ENCODE results near the gene LRMDA.

Gene LRMDA

DNA sequence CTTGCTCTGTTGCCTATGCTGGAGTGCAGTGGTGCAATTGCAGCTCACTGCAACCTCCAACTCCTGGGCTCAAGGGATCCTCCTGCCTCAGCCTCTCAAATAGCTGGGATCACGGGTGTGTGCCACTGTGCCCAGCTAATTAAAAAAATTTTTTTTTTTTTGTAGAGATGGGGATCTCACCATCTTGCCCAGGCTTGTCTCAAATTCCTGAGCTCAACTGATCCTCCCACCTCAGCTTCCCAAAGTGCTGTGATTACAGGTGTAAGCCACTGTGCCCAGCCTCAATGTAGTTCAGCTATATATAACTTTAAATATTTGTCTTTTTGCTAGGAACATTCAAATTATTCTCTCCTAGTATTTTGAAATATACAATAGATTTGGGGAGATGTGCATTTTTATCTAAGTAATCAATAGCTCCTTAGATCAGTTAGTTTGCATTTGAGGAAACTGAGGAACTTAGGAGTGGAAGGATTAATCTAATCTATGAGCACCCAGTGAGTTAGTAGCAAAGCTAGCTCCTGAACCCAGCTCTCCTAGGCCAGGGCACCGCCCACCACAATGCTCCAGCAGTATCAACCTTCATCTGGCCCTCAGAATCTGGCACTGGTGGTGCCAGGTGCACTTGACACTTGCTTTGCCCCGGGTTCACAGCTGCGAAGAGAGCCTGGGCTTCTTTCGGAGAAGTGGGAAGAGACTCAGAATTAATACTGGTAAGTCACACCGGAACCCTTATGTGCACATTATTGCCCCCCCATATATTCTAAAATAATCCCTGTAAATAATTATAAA is 5.9 kb upstream of the LRMDA start:
- DNase-seq: no peak

DNA sequence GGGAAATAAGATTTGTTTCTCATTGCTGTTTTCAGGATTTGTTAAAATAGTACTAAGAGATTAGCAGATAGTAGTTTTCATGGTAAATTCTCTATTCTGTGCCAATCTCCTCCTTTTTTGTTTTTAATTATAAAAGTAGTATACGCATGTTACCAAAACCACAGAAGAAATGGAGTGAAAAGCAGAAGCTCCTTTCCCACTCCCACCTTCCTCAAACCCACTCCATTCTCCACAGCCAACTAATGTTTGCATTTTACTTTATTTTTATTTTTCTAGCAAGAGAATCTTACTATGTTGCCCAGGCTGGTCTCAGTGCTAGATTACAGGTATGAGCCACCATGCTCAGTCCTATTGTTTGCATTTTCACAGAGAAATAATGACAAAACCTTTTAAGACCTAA is 4.5 kb upstream of the LRMDA start:
- DNase-seq: no peak

DNA sequence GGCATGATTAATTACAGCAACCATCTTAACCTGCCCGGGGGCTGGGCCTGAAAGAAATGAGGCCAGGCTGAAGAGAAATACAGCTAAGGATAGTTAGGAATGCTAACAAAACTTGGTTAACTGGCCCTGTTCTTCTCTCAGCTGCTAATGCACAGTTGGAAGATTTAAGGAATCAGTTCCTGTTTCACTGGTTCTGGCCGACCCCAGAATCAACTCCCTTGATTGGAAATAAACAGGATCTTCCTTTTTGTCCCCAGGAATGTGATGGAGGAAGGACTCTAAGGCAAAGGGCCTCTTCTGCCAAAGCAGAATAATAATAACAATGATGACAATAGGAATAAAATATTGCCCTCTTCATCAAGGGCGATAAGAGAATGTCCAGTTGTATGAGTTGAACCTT is 3.5 kb upstream of the LRMDA start:
- no peak for DNase-seq

DNA sequence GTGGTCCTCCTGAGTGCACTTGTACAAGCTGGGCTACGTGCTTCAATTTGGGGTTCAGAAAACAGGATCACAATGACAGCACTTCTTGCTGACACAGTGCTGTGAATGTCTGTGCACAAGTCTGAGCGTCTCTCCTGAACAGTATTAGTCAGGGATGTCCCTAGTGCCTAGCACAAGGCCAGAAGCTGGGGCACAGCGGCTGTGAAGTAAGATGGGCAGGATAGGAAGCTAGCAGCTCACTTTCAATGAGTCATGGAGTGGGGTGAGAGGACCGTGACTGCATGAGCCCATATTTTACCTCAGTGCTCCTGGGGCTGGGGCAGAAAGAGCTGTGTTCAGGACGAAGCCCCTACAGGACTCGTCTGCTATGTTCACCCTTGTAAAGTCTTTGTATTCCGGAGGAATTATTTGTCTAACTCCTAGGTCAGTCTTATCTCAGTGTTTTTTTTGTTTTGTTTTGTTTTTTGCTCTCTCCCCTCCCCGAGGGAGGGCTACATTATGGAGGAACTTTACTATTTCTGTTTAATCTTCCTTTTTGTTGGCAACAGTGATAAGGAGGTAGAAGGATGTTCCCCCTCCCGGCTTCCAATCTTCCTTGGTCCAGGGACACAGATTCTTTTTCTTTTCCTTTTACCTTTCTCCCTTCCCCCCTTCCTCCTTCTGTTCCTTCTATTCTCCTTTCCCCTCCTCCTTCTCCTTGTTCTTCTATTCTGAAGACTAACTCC is 2.8 kb upstream of the LRMDA start:
- DNase-seq: no peak

DNA sequence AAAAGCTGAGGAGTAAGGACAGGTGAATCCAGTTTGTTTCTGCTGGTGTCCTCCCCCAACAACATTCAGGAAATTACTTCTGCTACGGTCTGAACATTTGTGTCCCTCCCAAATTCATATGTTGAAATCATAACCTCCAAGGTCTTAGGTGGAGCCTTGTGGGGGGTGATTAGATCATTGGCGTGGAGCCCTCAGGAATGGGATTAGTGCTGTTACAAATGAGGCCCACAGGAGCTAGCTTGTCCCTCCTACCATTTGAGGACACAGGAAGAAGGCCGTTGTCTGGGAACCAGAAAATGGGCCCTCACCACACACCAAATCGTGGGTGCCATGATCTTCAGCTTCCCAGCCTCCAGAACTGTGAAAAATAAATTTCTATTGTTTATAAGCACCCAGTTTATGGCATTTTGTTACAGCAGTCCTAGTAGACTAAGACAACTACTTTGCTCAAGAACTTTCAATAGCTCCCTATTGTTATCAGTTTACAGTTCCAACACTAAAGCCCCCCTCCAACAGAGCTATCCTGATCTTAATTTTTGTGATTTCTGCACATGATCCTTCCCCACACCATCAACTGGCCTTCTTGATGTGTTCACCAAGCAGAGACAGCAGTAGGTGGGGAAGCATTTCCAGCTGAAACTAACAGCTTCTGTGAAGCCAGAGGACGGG is 2.1 kb upstream of the LRMDA start:
- no peak for DNase-seq

DNA sequence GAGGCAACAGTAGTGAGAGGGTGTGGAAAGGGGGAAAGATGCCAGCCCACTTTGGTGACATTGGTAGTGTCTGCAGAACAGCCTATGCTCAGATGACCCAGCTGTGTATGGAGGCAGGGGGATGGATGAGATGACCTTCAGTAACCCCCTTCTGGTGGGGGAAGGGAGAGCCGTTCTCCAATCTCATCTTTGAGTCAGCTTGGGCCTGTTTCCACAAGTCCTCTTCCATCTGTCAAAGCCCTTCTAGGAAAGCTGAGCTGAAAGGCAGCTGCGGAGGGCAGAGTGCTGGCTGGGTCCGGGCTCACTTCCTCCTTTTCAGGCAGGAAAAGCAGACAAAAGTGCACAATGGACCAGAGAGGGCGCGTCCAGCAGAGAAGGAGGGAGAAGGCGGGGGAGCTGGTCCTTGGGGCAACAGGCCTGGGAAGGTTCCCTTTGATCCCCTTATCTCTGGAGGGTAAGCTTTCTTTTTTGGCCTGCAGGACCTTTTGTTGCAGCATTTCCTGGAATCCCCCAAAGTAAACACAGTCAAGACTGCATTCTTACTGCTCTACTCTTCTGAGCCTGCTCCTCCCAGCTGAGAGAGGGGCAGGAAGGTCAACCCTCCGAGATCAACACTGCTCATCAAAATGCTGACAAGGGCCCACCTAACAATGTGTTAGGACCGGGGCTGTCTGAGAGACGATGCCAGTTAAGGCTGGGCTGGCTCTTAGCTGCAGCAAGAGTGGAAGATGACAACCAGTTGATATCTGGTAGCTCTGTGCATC is 1.2 kb upstream of the LRMDA start:
- DNase-seq: no peak

DNA sequence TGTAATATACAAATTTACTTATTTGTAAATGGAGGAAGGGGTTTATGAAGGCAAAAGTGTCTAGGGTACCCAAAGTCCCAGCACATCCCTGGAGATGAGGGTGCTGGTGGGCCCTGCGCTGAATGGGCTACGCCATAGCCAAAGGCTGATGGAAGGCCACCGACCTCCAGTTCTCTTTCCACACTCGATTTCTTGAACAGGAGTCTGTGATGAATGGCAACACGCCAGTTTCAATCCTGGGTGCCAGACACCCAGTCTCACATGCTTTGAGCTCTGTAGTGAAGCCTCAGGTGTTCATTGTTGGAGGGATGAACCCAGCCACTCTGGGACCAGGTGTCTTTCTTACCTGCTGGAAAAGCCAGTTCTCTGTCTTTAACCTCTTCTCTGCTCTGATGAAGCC is 752 bp downstream of the LRMDA start:
- DNase-seq: no peak

DNA sequence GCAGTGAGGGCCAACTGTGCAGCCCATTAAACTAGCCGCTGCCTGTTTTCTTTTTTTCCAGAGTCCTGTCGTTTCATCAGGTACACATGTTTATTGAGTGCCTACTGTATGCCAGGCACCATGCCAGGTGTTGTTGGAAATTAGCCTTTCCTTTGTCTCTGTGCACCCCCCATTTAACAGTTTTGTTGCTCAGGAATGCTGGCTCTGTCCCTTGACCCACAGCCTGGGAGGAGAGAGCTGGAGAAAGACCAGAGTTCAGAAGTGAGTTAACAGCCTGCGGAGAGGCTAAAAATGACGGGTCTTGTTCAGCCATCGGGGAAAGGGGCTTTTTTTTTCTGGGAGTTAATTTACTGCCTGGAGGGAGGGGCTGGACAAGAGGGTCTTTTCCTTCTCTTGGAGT is 1.3 kb downstream of the LRMDA start:
- no peak for DNase-seq

DNA sequence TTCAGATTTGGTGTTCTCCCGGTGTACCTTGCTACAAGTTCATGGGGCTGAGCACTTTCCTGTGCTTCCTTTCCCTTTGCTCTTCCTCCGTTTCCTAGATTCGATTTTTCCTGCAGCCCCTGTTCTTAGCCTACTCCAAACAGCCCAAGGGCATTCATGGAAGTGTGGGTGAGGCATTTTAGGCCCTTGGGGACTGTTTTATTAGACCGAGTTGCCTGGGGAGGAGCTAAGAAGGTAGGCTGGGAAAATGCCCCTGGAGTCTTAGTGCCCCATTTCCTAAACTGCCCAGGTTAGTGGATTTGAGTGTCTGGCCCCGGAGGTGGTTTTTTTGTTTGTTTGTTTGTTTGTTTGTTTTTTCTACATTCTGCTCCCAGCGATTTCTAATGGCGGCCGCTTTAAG is 1.8 kb downstream of the LRMDA start:
- no peak for DNase-seq

DNA sequence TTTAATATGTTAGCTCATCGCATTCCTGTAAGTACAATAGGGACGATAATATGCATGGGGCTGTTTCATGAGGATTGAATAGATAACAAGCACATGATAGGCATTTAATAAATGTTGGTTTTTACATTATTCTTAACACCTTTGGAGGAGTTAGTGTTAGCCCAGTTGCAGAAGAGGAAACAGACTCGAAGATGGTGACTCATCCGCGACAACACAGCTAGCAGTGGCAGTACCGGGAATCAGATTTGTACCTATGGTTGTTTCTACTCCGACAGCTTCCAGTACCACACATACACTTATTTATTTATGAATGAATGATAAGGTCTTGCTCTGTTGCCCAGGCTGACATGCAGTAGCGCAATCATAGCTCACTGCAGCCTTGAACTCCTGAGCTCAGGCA is 2.9 kb downstream of the LRMDA start:
- no peak for DNase-seq

DNA sequence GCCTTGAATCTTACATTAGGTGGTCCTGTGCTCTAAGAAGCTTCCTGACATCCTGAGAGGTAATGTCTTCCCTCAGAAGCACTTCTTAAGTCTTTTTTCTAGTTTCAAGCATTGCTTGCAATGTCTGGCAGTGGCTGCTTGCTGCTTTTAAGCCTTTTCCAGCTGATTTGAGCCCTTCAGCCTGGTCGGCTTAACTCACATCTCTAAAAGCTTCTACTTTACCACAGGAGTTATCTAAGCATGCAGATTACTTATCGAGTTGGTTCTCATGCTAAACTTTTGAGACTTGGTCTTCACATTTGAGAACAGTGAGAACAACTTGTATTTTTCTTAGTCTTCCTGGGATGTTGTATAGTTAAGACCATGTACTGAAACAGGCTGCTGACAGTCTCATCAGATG is 3.9 kb downstream of the LRMDA start:
- DNase-seq: no peak

DNA sequence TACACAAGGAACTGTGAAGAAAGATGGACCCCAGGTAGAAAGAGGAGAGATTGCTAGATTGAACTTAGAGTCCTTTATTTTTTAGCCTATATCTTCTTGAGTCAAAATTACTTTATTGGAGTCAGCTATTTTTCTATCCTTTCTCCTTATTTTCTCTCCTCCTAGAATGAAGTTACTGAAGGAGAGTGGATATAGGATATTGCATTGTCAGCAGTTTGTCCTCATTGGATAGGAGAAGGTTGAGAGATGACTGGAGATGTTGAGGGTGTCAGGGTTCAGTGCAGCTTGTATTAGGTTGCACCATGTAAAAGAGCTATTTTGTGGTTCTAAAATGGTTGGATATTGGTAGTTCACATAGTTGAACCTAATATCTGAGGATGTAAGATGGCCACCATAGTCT is 5.5 kb downstream of the LRMDA start:
- no peak for DNase-seq

DNA sequence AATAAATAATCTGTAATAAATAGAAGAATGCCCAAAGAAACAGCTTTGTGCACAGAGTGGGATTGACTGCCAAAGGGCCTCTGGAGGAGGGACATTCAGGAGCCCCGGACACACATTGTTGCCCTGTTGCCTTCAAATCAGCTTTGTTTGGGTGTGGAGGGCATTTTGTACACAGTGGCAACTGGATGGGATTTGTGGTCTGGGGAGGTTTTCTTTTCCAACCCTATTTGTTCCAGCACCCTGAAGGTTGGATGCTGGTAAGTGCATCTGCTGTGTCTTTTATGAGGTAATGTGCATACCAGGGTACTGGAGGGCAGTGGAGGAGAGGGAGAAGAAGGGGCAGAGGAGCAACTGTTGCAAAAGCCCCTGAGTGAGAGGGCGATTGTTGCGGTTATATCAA is 6.3 kb downstream of the LRMDA start:
- no peak for DNase-seq

DNA sequence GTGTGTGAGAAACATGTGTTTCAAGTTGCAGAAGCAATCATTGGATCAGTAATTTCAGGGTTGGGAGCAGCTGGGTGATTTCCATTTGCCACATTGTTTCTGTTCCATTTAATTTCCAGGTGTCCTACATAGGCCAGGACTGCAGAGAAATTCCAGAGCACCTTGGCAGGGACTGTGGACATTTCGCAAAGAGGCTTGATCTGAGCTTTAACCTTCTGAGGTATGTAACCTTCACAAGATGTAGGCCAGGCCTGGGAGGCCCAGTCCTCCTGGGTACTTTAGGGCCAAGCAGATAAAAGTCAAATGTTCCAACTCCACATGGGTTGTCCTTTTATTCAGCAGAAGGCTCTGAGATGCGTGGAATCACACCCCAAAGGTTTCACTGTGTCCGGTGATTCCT is 6.9 kb downstream of the LRMDA start:
- no peak for DNase-seq

DNA sequence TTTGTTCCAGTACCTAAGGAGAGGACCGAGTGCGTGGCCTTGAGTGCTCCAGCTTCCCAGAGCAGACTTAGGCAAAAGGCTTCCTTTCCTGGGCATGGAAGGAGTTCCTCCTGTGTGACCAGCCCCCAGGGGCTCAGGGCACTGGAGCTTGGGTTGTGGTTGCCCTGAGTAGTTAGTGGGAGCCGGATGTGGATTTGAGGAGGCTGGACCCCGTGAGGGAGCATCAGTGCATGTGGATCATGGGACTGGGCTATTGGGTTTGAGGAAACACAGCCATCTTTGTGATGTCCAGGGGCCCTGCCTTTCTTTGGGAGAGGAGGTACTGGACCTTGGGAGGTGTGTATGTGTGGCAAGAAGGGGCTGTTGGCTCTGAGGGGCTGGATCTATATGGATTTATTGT is 8.4 kb downstream of the LRMDA start:
- DNase-seq: no peak

DNA sequence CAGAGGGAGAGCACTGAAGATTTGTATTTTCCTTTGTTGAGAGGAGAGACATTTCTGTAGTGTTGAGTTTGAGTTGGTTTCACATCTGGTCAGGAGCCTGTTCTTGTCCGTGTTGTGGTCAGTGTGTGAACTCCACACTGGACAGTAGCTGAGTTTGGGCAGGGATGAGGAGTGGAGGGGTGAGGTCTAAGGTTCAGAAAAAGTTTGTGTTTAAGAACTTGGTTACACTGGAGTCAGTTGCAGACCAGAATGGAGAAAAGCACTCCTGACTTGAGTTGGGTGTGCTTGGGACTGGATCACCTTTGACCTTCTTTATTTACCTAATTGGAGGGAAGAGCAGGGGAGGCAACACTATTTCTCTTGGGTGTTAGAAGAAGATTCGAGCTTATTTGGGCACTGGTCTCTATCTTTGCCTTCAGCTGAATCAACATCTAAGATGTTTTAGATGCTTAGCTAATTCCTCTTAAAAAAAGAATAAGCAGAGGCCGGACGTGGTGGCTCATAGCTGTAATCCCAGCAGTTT is 8.9 kb downstream of the LRMDA start:
- no peak for DNase-seq

DNA sequence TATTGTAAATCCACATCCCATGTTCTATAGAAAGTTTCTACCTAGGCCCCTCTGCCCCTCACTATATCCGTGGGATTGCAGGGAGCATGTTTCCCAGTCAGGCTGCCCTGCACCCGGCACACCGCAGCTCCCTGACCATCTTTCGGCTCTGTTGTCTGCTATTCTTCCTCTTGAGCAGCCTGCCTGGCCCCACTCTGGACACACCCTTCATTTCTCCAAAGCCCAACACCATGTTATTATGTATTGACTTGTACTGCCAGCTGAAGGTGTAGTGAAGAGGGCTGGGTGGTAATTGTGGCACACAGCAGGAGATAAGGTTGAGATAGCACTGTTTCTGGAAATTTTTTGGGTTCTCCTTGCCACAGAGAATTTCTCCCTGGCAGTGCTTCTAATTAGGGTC is 9.8 kb downstream of the LRMDA start:
- no peak for DNase-seq

DNA sequence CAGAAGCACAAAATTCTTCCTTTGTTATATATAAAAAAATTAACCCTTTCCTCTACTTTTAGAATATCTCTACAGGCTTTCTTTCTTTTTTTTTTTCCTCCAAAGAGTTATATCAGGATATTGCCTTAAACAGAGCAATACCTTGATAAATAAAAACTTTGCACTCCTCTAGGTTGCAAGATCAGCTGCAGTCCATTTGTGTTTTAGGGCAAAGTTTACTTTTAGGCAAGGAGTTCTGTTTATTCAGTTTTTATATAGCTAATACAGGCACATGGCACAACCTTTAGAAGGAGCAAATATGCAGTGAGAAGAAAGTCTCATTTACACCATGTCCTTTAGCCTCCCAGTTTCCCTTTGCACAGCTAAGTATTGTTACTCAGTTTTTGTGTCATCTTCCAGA is 10.3 kb downstream of the LRMDA start:
- DNase-seq: no peak

DNA sequence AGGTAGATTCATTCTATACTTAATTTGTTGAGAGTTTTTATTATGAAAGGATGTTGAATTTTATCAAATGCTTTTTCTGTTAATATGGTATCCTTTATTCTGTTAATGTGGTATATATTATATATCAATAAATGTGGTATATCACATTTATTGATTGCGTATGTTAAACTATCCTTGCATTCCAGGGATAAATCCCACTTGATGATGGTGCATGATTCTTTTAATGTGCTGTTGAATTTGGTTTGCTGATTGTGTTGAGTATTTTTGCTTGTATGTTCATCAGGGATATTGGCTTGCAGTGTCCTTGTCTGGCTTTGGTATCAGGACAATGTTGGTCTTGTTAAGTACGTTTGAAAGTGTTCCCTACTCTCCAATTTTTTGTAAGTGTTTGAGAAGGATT is 11.9 kb downstream of the LRMDA start:
- DNase-seq: no peak

DNA sequence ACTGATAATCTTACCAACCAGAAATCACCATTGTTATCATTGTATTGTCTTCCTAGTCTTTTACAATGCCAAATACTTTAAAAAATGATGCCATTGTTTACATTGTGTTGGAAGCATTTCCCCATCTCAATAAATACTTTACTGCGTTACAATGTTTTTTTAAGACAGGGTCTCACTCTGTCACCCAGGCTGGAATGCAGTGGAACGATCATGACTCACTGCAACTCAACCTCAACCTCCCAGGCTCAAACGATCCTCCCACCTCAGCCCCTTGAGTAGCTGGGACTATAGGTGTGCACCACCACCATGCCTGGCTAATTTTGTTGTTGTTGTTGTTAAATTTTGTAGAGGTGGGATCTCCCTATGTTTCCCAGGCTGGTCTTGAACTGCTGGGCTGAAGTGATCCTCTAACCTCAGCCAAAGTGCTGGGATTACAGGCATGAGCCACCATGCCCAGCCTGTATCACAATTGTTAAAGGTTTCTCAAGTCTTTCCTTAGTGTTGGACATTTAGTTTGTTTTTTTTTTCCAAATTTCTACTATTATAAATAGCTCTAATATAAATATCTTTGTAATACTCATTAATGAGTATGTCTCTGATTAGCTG is 13.5 kb downstream of the LRMDA start:
- no peak for DNase-seq

DNA sequence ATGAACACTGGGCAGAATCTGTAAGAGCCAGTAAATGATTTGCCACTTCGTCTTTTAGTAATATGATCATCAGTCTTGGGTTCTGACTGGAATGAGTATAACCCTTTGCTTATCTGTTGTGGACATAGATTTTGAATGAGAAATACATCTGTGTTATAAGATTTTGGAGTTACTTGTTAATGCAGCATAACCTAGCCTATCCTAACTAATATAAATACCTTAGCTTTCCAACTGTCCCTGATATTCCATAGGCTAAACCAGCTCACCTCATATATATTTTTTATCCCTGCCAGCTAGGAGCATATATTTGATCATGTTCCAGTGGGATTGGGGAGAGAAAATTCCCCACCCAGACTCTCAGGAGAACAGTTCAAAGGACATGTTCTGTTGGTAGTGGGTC is 15.1 kb downstream of the LRMDA start:
- no peak for DNase-seq

DNA sequence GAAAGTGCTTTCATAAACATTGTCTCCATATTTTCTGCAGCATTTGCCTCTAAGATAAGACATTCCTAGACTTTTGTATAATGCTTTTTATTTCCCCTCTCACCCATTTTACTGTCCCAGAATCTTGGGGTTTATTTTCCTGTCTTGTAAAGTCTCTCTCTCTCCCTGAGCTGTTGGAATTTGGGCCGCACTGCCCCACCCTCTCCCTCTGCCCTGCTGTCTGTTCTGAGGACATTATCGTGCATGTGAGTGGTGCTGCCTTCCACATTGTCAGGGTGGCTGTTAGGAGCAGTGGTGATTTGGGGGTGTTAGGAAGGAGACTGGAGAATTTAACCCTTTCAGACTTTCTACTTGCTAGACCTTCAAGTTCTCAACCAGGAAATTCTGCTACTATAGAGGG is 16.7 kb downstream of the LRMDA start:
- no peak for DNase-seq

Measured in fibroblast of skin of abdomen (primary cell).